Liver (tissue), 3 donors: ENCODE measurements around the gene CAMK1D.

Source experiments
- JUND ChIP-seq, 2 donors: IDR thresholded peaks; 2 replicates each; pipeline ENCODE4 v1.6.1; 2016; ENCODE audit warnings: antibody characterized with exemption in 2 of 2
- TF ChIP-seq, protein P1 (sequence below): fragments of 150-350 bp; IDR thresholded peaks from 2 replicates; pipeline ENCODE4 v1.5.1; 2017; ENCODE audit warnings: improper control_type of control experiment, low read depth, low read length; ENCODE audit not compliant: missing input control
- donor health status: healthy.
- donor health status: healthy.

DNA sequence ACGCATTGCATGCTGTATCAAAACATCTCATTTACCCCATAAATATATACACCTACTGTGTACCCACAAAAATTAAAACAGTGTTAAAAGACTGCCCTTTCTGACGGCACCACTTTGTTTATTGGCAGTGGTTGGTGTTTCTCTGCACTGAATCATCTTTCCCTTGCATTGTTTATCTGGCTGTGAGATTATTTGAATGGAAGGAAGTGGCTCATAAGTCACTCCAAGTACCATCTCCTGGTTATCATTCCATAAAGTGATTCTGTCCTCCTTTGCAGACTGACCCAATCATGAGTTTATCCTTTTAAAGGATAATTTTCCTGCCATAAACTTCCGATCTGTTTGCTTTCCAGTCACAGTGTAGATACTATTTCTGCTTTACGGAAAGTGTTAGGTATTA, 183.8 kb downstream of the CAMK1D start:
- TF ChIP-seq, protein P1, sequence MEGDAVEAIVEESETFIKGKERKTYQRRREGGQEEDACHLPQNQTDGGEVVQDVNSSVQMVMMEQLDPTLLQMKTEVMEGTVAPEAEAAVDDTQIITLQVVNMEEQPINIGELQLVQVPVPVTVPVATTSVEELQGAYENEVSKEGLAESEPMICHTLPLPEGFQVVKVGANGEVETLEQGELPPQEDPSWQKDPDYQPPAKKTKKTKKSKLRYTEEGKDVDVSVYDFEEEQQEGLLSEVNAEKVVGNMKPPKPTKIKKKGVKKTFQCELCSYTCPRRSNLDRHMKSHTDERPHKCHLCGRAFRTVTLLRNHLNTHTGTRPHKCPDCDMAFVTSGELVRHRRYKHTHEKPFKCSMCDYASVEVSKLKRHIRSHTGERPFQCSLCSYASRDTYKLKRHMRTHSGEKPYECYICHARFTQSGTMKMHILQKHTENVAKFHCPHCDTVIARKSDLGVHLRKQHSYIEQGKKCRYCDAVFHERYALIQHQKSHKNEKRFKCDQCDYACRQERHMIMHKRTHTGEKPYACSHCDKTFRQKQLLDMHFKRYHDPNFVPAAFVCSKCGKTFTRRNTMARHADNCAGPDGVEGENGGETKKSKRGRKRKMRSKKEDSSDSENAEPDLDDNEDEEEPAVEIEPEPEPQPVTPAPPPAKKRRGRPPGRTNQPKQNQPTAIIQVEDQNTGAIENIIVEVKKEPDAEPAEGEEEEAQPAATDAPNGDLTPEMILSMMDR = no peak
- no peak for TF ChIP-seq JUND (IDR thresholded peaks at IDR 0.05)
